K562 (cell line): ENCODE data around the gene CLDN34. TPM values are rescaled to one million over a fixed set of nuclear protein-coding genes. Genes with fewer than 3 reads are reported as not detected.

ENCODE experiments used
- ATAC-seq: fragments of 200-7000 bp; cut with Tn5 transposase; 3 replicates; pipeline ENCODE4 v1.9.1; 2020; ENCODE audit warnings: moderate library complexity
- BruUV-seq: library from RNA; stranded (reverse); fragments of 400-500 nt; replicated peaks from 2 replicates; lab custom pipeline; 2021; lab: Mats Ljungman, UMichigan
- CTCF ChIA-PET: fragments of 300-600 bp; formaldehyde crosslinking; extraction: SDS; loops from one replicate; lab custom pipeline; 2021; ENCODE audit warnings: low intra/inter-chr PET ratio; lab: Yijun Ruan, JAX
- POLR2A ChIA-PET: fragments of 300-600, 350-650 bp; sonication (Branson Sonifier 250); formaldehyde crosslinking; extraction: SDS; loops from one replicate; lab custom pipeline; 2021; ENCODE audit warnings: antibody characterized with exemption, inconsistent platforms; lab: Yijun Ruan, JAX
- DNase-seq, 4 experiments: peaks; one replicate each; pipeline versions ENCODE4 v3.0.0 to v3.0.0-alpha.2; 2011 to 2018; ENCODE audit warnings: low spot score in 3 of 4, mixed read lengths in 3 of 4; ENCODE audit errors: extremely low read depth in 1 of 4
- FAIRE-seq: peaks from 2 replicates; lab custom pipeline; 2011; peaks lifted over from hg19 to GRCh38; lab: Jason Lieb, UNC
- H2AFZ ChIP-seq: 2 replicates; pipeline ENCODE4 v1.6.0; 2011; ENCODE audit warnings: low read depth, low read length, control low read depth, inconsistent platforms
- H3K27ac ChIP-seq: fragments of 200-600 bp; 3 replicates; pipeline ENCODE4 v1.8.0; 2011; ENCODE audit warnings: low read depth, mild to moderate bottlenecking, control low read depth, inconsistent platforms, low read length, moderate library complexity, mixed read lengths; ENCODE audit errors: extremely low read depth
- H3K27me3 ChIP-seq, 2 experiments: fragments of 300-600 bp in 1 of 2; 2 replicates in 1 of 2; 3 replicates in 1 of 2; pipeline versions ENCODE4 v1.6.0 to v1.8.0; 2011; ENCODE audit warnings: inconsistent platforms in 2 of 2, low read length in 2 of 2, mild to moderate bottlenecking in 1 of 2, mixed read lengths in 1 of 2, moderate library complexity in 1 of 2; ENCODE audit not compliant: control insufficient read depth in 2 of 2, insufficient read depth in 2 of 2
- H3K36me3 ChIP-seq: fragments of 300-600 bp; 3 replicates; pipeline ENCODE4 v1.8.0; 2011; ENCODE audit warnings: mild to moderate bottlenecking, low read length, inconsistent platforms; ENCODE audit not compliant: control insufficient read depth, insufficient read depth
- H3K4me1 ChIP-seq, 2 experiments: fragments of 200-600 bp in 1 of 2; replicated peaks in 1 of 2; 2 replicates in 1 of 2; 3 replicates in 1 of 2; pipeline versions ENCODE4 v1.5.1 to v1.8.0; 2011; ENCODE audit warnings: inconsistent platforms in 2 of 2, low read length in 2 of 2, mild to moderate bottlenecking in 1 of 2, mixed read lengths in 1 of 2, moderate library complexity in 1 of 2; ENCODE audit not compliant: control insufficient read depth in 2 of 2, insufficient read depth in 2 of 2
- H3K4me2 ChIP-seq: 2 replicates; pipeline ENCODE4 v1.6.1; 2011; ENCODE audit warnings: low read length, control low read depth, inconsistent platforms, mixed read lengths; ENCODE audit not compliant: insufficient read depth
- H3K4me3 ChIP-seq: fragments of 200-600 bp; sonication (generic), shearing (Covaris generic); 2 replicates; pipeline ENCODE4 v1.5.1; 2016; ENCODE audit warnings: control low read depth, inconsistent platforms
- H3K79me2 ChIP-seq: fragments of 200-600 bp; 3 replicates; pipeline ENCODE4 v1.8.0; 2011; ENCODE audit warnings: low read length, inconsistent platforms; ENCODE audit not compliant: control insufficient read depth, insufficient read depth
- H3K9ac ChIP-seq, 2 experiments: 2 replicates each; pipeline versions ENCODE4 v1.6.0 to v1.6.1; 2011; ENCODE audit warnings: low read depth in 2 of 2, low read length in 2 of 2, control low read depth in 1 of 2, inconsistent platforms in 1 of 2, mild to moderate bottlenecking in 1 of 2, mixed read lengths in 1 of 2; ENCODE audit not compliant: insufficient read depth in 1 of 2
- H3K9me1 ChIP-seq: one replicate; pipeline ENCODE4 v1.6.0; 2011; ENCODE audit warnings: inconsistent platforms, mild to moderate bottlenecking, low read length, moderate library complexity; ENCODE audit not compliant: control insufficient read depth, insufficient read depth
- H3K9me3 ChIP-seq: replicated peaks from 2 replicates; pipeline ENCODE4 v1.5.1; 2011; ENCODE audit warnings: low read depth, low read length, inconsistent platforms; ENCODE audit not compliant: control insufficient read depth, insufficient read depth
- H4K20me1 ChIP-seq: replicated peaks from 2 replicates; pipeline ENCODE4 v1.6.1; 2011; ENCODE audit warnings: low read length, inconsistent platforms, mixed read lengths; ENCODE audit not compliant: control insufficient read depth, insufficient read depth
- TEAD4 ChIP-seq, 2 experiments: sonication (generic) in 1 of 2; formaldehyde crosslinking in 1 of 2; IDR thresholded peaks; 2 replicates each; pipeline versions ENCODE4 v1.6.1 to v1.8.0; 2012 to 2022; ENCODE audit warnings: borderline replicate concordance in 1 of 2, inconsistent platforms in 1 of 2, low read length in 1 of 2, mild to moderate bottlenecking in 1 of 2, missing genetic modification reagents in 1 of 2
- ZNF785 ChIP-seq: fragments of 250-450 bp; sonication (Bioruptor Pico); IDR thresholded peaks from 2 replicates; pipeline ENCODE4 v1.4.0; 2020; ENCODE audit warnings: mild to moderate bottlenecking
- WGBS: fragments of 100-300 bp; shearing (Covaris generic); methylation state at CpG from one replicate; pipeline ENCODE4 v1.1.6; 2016; ENCODE audit warnings: low coverage, mixed read lengths; ENCODE audit not compliant: insufficient coverage; ENCODE audit errors: missing lambda C conversion rate; 5-methylcytosine and 5-hydroxymethylcytosine counted together
- in situ Hi-C: fragments of 300-500 bp; cut with MboI; formaldehyde crosslinking; loops from 4 replicates; pipeline ENCODE4 v1.15.0; 2018; ENCODE audit warnings: inconsistent platforms, mixed read lengths
- intact Hi-C: fragments of 100-400 bp; cut with micrococcal nuclease; formaldehyde crosslinking; loops from 2 replicates; pipeline ENCODE4 v1.14.2; 2022
- polyA plus RNA-seq, 8 experiments: library from polyadenylated mRNA; depleted of rRNA in 4 of 8; stranded (reverse) in 5 of 8; unstranded in 3 of 8; fragments of >200 nt; fragmentation: Nextera tagmentation in 2 of 8; fragmentation: Illumina TruSeq in 1 of 8; extraction: Ambion mirVana in 2 of 8; extraction: Trizol in 1 of 8; gene quantifications; 2 replicates each; pipeline versions ENCODE4 v1.2.1 to v1.2.3, GENCODE V29; 2011 to 2014; ENCODE audit warnings: inconsistent platforms in 1 of 8, missing spikeins in 1 of 8
- total RNA-seq, 7 experiments: library from RNA; depleted of rRNA in 6 of 7; stranded (reverse); fragments of >200 nt in 6 of 7; fragmentation: Illumina TruSeq in 2 of 7; extraction: Trizol in 2 of 7; gene quantifications; 2 replicates each; pipeline versions ENCODE4 v1.2.1 to v1.2.3, GENCODE V29; 2011 to 2021; ENCODE audit warnings: low replicate concordance in 1 of 7

CLDN34 gene
- total and polyA plus RNA-seq, 9 of the 15 experiments (the other 6 are each of a cell fraction or from before 2014, with no cell fraction given), result not detected

- no peaks in the 10 kb centered on the region for H3K79me2 ChIP-seq
- no peaks in the 10 kb centered on the region for H3K9me1 ChIP-seq
- H4K20me1 ChIP-seq, result no peaks in the 10 kb centered on the region
- no peak overlapping the region for H3K27ac ChIP-seq
- peaks cover 0 to 14% of the 10 kb centered on the region in 2 experiments; a peak in 2 of 5 replicates for H3K4me1 ChIP-seq
- BruUV-seq, result no TSS peak
- TF ChIP-seq ZNF785 (CRISPR knock-in tag) (no peak), TEAD4 (IDR thresholded peaks at IDR 0.05; ENCODE audit: low read length) (0 out of 2 replicates have a peak, but pooled peaks have one; percentile 11), TEAD4 (CRISPR knock-in tag; IDR thresholded peaks at IDR 0.05; ENCODE audit: borderline replicate concordance) (no peak)
- peaks cover 0 to 7% of the 10 kb centered on the region in 2 experiments; a peak in 2 of 5 replicates for H3K27me3 ChIP-seq
- no peak overlapping the region for H3K9ac ChIP-seq
- ChIA-PET CTCF (no interaction called here), POLR2A (no interaction called here)
- FAIRE-seq (no peak), DNase-seq (no peak), ATAC-seq (no peak)
- WGBS, result 2% methylated on average over 8 of the region's 8 CpGs
- H3K9me3 ChIP-seq, result no peaks in the 10 kb centered on the region
- no peaks in the 10 kb centered on the region for H3K36me3 ChIP-seq
- H3K4me2 ChIP-seq, result no peak overlapping the region
- H3K4me3 ChIP-seq, result no peak overlapping the region
- in situ Hi-C loops (no loop called here), intact Hi-C loops (no loop called here)
- H2AFZ ChIP-seq, result no peak overlapping the region
Observed at GRCh38 chrX:10017872-10018271, 50.7 kb downstream of the CLDN34 start.

Other genes with a start within 250 kb of the CLDN34 start
- gene GPR143, start 201.5 kb upstream of the CLDN34 start, total RNA-seq (2014; rRNA removed), result not detected in 2 replicates
- not detected in 2 replicates for gene GPR143, start 201.5 kb upstream of the CLDN34 start, total RNA-seq (2014; rRNA removed; fragmentation: Illumina TruSeq; extraction: Trizol)
- not detected in 2 replicates for gene GPR143, start 201.5 kb upstream of the CLDN34 start, total RNA-seq (2015; rRNA removed; fragmentation: Illumina TruSeq; extraction: Trizol)
- gene GPR143, start 201.5 kb upstream of the CLDN34 start, total RNA-seq (2021), result not detected in 2 replicates
- not detected in 2 replicates for gene GPR143, start 201.5 kb upstream of the CLDN34 start, polyA plus RNA-seq (2011; rRNA removed)
- gene GPR143, start 201.5 kb upstream of the CLDN34 start, polyA plus RNA-seq (2014; fragmentation: Illumina TruSeq; extraction: Trizol), result not detected in 2 replicates
- gene GPR143, start 201.5 kb upstream of the CLDN34 start, polyA plus RNA-seq (2014; fragmentation: Nextera tagmentation; extraction: Ambion mirVana), result not detected
- not detected in 2 replicates for gene GPR143, start 201.5 kb upstream of the CLDN34 start, polyA plus RNA-seq (2014; rRNA removed)
- gene SHROOM2, start 180.9 kb upstream of the CLDN34 start, total RNA-seq (2014; rRNA removed), result not detected in 2 replicates
- gene SHROOM2, start 180.9 kb upstream of the CLDN34 start, total RNA-seq (2014; rRNA removed; fragmentation: Illumina TruSeq; extraction: Trizol), result not detected in 2 replicates
- gene SHROOM2, start 180.9 kb upstream of the CLDN34 start, total RNA-seq (2015; rRNA removed; fragmentation: Illumina TruSeq; extraction: Trizol), result not detected in 2 replicates
- not detected in 2 replicates for gene SHROOM2, start 180.9 kb upstream of the CLDN34 start, total RNA-seq (2021)
- not detected in 2 replicates for gene SHROOM2, start 180.9 kb upstream of the CLDN34 start, polyA plus RNA-seq (2011; rRNA removed)
- gene SHROOM2, start 180.9 kb upstream of the CLDN34 start, polyA plus RNA-seq (2014; fragmentation: Illumina TruSeq; extraction: Trizol), result not detected in 2 replicates
- gene SHROOM2, start 180.9 kb upstream of the CLDN34 start, polyA plus RNA-seq (2014; fragmentation: Nextera tagmentation; extraction: Ambion mirVana), result not detected
- not detected in 2 replicates for gene SHROOM2, start 180.9 kb upstream of the CLDN34 start, polyA plus RNA-seq (2014; rRNA removed)
- gene CLCN4, start 189.6 kb downstream of the CLDN34 start, total RNA-seq (2014; rRNA removed), result 0.05 and 0.12 TPM in 2 replicates
- 0.06 and 0.11 TPM in 2 replicates for gene CLCN4, start 189.6 kb downstream of the CLDN34 start, total RNA-seq (2014; rRNA removed; fragmentation: Illumina TruSeq; extraction: Trizol)
- gene CLCN4, start 189.6 kb downstream of the CLDN34 start, total RNA-seq (2015; rRNA removed; fragmentation: Illumina TruSeq; extraction: Trizol), result 0.04 and 0.11 TPM in 2 replicates
- 0.11 TPM in 2 replicates for gene CLCN4, start 189.6 kb downstream of the CLDN34 start, total RNA-seq (2021)
- 0.01 and 0.08 TPM in 2 replicates for gene CLCN4, start 189.6 kb downstream of the CLDN34 start, polyA plus RNA-seq (2011; rRNA removed)
- gene CLCN4, start 189.6 kb downstream of the CLDN34 start, polyA plus RNA-seq (2014; fragmentation: Illumina TruSeq; extraction: Trizol), result 0.09 and 0.11 TPM in 2 replicates
- under 1 TPM; 0.03 to 0.24 TPM for gene CLCN4, start 189.6 kb downstream of the CLDN34 start, polyA plus RNA-seq (2014; fragmentation: Nextera tagmentation; extraction: Ambion mirVana)
- 0.08 TPM in 1 of 2 replicates, not detected in the other for gene CLCN4, start 189.6 kb downstream of the CLDN34 start, polyA plus RNA-seq (2014; rRNA removed)